ENCODE results near the gene NHSL1. TPM values are rescaled to one million over a fixed set of nuclear protein-coding genes. Genes with fewer than 3 reads are reported as not detected.

Gene NHSL1
- total and polyA plus RNA-seq, 4 experiments from 2014 or later, result 0.53 to 0.58 TPM; not detected in 2

DNA sequence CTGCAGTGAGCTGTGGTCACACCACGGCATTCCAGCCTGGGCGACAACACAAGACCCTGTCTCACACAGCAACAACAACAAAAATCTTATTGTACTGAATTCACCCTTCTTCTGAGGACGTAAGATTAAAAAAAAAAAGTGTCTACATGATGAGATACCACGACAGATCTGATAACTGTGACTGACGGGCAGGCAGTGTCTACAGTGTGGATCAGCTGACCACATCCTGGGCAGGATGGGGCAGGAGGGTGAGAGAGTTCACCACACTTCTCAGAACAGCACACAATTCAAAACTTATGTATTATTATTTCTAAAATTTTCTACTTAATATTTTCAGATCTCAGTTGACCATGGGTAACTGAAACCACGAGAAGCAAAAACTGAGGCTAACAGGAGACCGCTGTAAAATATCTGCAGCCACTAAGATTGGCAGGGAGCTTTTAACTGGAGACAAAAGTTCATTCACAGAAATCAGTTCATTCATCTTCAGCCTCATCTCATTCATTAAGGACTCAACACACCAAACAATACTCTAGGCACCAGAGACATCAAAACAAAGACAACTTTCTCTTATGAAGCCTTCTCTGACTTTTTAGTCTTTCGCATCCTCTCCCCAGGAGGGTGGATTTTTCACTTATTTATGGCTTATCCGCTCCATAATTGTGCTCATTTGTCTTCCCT lies 15.7 kb upstream of the NHSL1 start:
- no peaks in the 10 kb centered on the region for H3K27me3 ChIP-seq (ENCODE audit: insufficient read depth, low read length)
- H3K9me3 Mint-ChIP-seq, result peaks cover 0 to 3% (median 0%) of the 10 kb centered on the region in 8 donors
- no peaks in the 10 kb centered on the region for H3K36me3 Mint-ChIP-seq
- H3K9me3 ChIP-seq (ENCODE audit: control insufficient read depth in 1 of 2, low read length in 2 of 2), result no peaks in the 10 kb centered on the region
- H3K27me3 Mint-ChIP-seq, result peaks cover 5 to 7% of the 10 kb centered on the region in 2 donors
- peaks cover 3 to 19% (median 9%) of the 10 kb centered on the region in 4 donors for H3K4me1 Mint-ChIP-seq
- H3K27ac ChIP-seq (ENCODE audit: low read depth, low read length), result no peak overlapping the region
- peak overlapping the region in 4 of 7 donors; percentile 20 to 50 (median 40) for H3K27ac Mint-ChIP-seq
- peak; percentile 25 to 61 (median 36) for DNase-seq
- POLR2A ChIA-PET (ENCODE audit: partially characterized antibody), result interaction anchor here (0.7 kb wide), 1 partner anchor 1188 kb away, joined by 3 read pairs; no protein-coding TSS in a partner anchor
- CTCF ChIA-PET (ENCODE audit: partially characterized antibody), result interaction anchor here (2.4 to 10.7 kb wide), 3 partner anchors 59 to 398 kb away, joined by 7 to 147 read pairs (median 141); no protein-coding TSS in a partner anchor
- peaks cover 5% of the 10 kb centered on the region for H3K4me1 ChIP-seq (ENCODE audit: insufficient read depth, low read length)
- H3K4me3 ChIP-seq (ENCODE audit: low read length in 2 of 2), result no peak overlapping the region
- peak overlapping the region in 1 of 8 donors; percentile 7 for H3K4me3 Mint-ChIP-seq
- H3K36me3 ChIP-seq (ENCODE audit: insufficient read depth, low read length), result no peaks in the 10 kb centered on the region
- intact Hi-C loops (cut with micrococcal nuclease), result no loop called here

GRCh38 chr6:138512609-138513008 lies 13.3 kb upstream of the NHSL1 start:
- POLR2A ChIA-PET (ENCODE audit: partially characterized antibody), result no interaction called here
- intact Hi-C loops (cut with micrococcal nuclease), result no loop called here
- no peak for DNase-seq
- Mint-ChIP-seq H3K4me1 (peaks cover 5 to 16% (median 10%) of the 10 kb centered on the region in 4 donors), H3K27ac (no peak overlapping the region), H3K27me3 (peaks cover under 1 to 2% of the 10 kb centered on the region in 2 donors), H3K36me3 (no peaks in the 10 kb centered on the region), H3K4me3 (no peak overlapping the region), H3K9me3 (peaks cover 0 to under 1% (median 0%) of the 10 kb centered on the region in 8 donors)
- no peak overlapping the region for H3K27ac ChIP-seq (ENCODE audit: low read depth, low read length)
- no peaks in the 10 kb centered on the region for H3K36me3 ChIP-seq (ENCODE audit: insufficient read depth, low read length)
- H3K9me3 ChIP-seq (ENCODE audit: control insufficient read depth in 1 of 2, low read length in 2 of 2), result no peaks in the 10 kb centered on the region
- H3K4me1 ChIP-seq (ENCODE audit: insufficient read depth, low read length), result peaks cover 5% of the 10 kb centered on the region
- H3K27me3 ChIP-seq (ENCODE audit: insufficient read depth, low read length), result no peaks in the 10 kb centered on the region
- no peak overlapping the region for H3K4me3 ChIP-seq (ENCODE audit: low read length in 2 of 2)
- CTCF ChIA-PET (ENCODE audit: partially characterized antibody), result interaction anchor here (0.8 to 7.5 kb wide), 5 partner anchors 10 to 396 kb away, joined by 3 to 265 read pairs (median 5); no protein-coding TSS in a partner anchor

- Histone ChIP-seq H3K9me3 (ENCODE audit: control insufficient read depth in 1 of 2, low read length in 2 of 2) (no peaks in the 10 kb centered on the region), H3K4me1 (ENCODE audit: insufficient read depth, low read length) (peaks cover 5% of the 10 kb centered on the region), H3K36me3 (ENCODE audit: insufficient read depth, low read length) (no peaks in the 10 kb centered on the region), H3K27me3 (ENCODE audit: insufficient read depth, low read length) (no peaks in the 10 kb centered on the region), H3K4me3 (ENCODE audit: low read length in 2 of 2) (no peak overlapping the region), H3K27ac (ENCODE audit: low read depth, low read length) (no peak overlapping the region)
- Mint-ChIP-seq H3K27me3 (peaks cover 0 to 1% of the 10 kb centered on the region in 2 donors), H3K27ac (no peak overlapping the region), H3K36me3 (no peaks in the 10 kb centered on the region), H3K9me3 (no peaks in the 10 kb centered on the region), H3K4me3 (no peak overlapping the region), H3K4me1 (peaks cover 3 to 8% (median 6%) of the 10 kb centered on the region in 4 donors)
- DNase-seq, result no peak
- ChIA-PET CTCF (ENCODE audit: partially characterized antibody) (interaction anchor here (0.8 to 7.5 kb wide), 20 partner anchors 8 to 507 kb away, joined by 3 to 265 read pairs (median 7); no protein-coding TSS in a partner anchor), POLR2A (ENCODE audit: partially characterized antibody) (interaction anchor here (1.2 to 1.7 kb wide), 4 partner anchors 54 to 107 kb away, joined by 3 to 7 read pairs (median 4); no protein-coding TSS in a partner anchor)
- intact Hi-C loops (cut with micrococcal nuclease), result no loop called here
These were observed 10.8 kb upstream of the NHSL1 start for GRCh38 chr6:138510093-138510492.

GRCh38 chr6:138509371-138509770 lies 10.1 kb upstream of the NHSL1 start:
- Histone ChIP-seq H3K27me3 (ENCODE audit: insufficient read depth, low read length) (no peaks in the 10 kb centered on the region), H3K4me1 (ENCODE audit: insufficient read depth, low read length) (peaks cover under 1% of the 10 kb centered on the region), H3K27ac (ENCODE audit: low read depth, low read length) (no peak overlapping the region), H3K9me3 (ENCODE audit: control insufficient read depth in 1 of 2, low read length in 2 of 2) (no peaks in the 10 kb centered on the region), H3K36me3 (ENCODE audit: insufficient read depth, low read length) (no peaks in the 10 kb centered on the region), H3K4me3 (ENCODE audit: low read length in 2 of 2) (no peak overlapping the region)
- Mint-ChIP-seq H3K4me3 (no peak overlapping the region), H3K27ac (no peak overlapping the region), H3K4me1 (peaks cover 0 to 4% (median under 1%) of the 10 kb centered on the region in 4 donors), H3K36me3 (no peaks in the 10 kb centered on the region), H3K27me3 (peaks cover 0 to 1% of the 10 kb centered on the region in 2 donors), H3K9me3 (no peaks in the 10 kb centered on the region)
- POLR2A ChIA-PET (ENCODE audit: partially characterized antibody), result interaction anchor here (1.2 to 1.7 kb wide), 4 partner anchors 54 to 106 kb away, joined by 3 to 7 read pairs (median 4); no protein-coding TSS in a partner anchor
- intact Hi-C loops (cut with micrococcal nuclease), result loop anchor here (1.0 to 2.0 kb wide), 4 partner anchors 55 to 393 kb away; no protein-coding TSS in a partner anchor
- CTCF ChIA-PET (ENCODE audit: partially characterized antibody), result interaction anchor here (0.6 to 7.5 kb wide), 36 partner anchors 9 to 506 kb away, joined by 3 to 265 read pairs (median 5); no protein-coding TSS in a partner anchor
- peak; percentile 30 to 48 (median 43) for DNase-seq

DNA sequence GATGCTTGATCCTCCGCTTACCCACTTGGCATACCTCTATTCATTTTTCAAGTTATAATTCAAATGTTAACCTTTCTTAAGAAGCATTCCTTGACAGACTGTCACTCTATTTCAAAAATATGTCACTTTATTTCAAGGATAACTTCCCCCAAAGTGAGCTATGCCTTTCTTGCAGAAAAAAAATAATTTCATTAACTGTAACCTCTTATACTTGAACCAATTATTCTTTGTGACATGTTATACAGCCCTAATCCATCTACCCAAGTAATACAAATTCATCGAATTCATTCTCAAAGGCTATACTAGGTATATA lies 9.3 kb upstream of the NHSL1 start:
- Histone ChIP-seq H3K36me3 (ENCODE audit: insufficient read depth, low read length) (no peaks in the 10 kb centered on the region), H3K9me3 (ENCODE audit: control insufficient read depth in 1 of 2, low read length in 2 of 2) (no peaks in the 10 kb centered on the region), H3K4me1 (ENCODE audit: insufficient read depth, low read length) (no peaks in the 10 kb centered on the region), H3K4me3 (ENCODE audit: low read length in 2 of 2) (no peak overlapping the region), H3K27ac (ENCODE audit: low read depth, low read length) (no peak overlapping the region), H3K27me3 (ENCODE audit: insufficient read depth, low read length) (no peaks in the 10 kb centered on the region)
- intact Hi-C loops (cut with micrococcal nuclease), result loop anchor here (2.0 kb wide), 2 partner anchors 54 to 392 kb away; no protein-coding TSS in a partner anchor
- H3K36me3 Mint-ChIP-seq, result no peaks in the 10 kb centered on the region
- H3K4me1 Mint-ChIP-seq, result peaks cover 0 to 4% (median under 1%) of the 10 kb centered on the region in 4 donors
- no peak overlapping the region for H3K27ac Mint-ChIP-seq
- no peak for DNase-seq
- peaks cover 0 to 2% of the 10 kb centered on the region in 2 donors for H3K27me3 Mint-ChIP-seq
- H3K9me3 Mint-ChIP-seq, result no peaks in the 10 kb centered on the region
- ChIA-PET CTCF (ENCODE audit: partially characterized antibody) (interaction anchor here (0.6 to 7.5 kb wide), 35 partner anchors 8 to 505 kb away, joined by 3 to 265 read pairs (median 5); no protein-coding TSS in a partner anchor), POLR2A (ENCODE audit: partially characterized antibody) (interaction anchor here (1.2 to 1.3 kb wide), 3 partner anchors 53 to 96 kb away, joined by 3 to 7 read pairs (median 5); no protein-coding TSS in a partner anchor)
- no peak overlapping the region for H3K4me3 Mint-ChIP-seq

- H3K27ac Mint-ChIP-seq, result no peak overlapping the region
These were observed 8.8 kb upstream of the NHSL1 start for GRCh38 chr6:138507977-138508675.

More at GRCh38 chr6:138507977-138508675, 8.8 kb upstream of the NHSL1 start:
- no peaks in the 10 kb centered on the region for H3K9me3 Mint-ChIP-seq
- Histone ChIP-seq H3K27ac (ENCODE audit: low read depth, low read length) (no peak overlapping the region), H3K36me3 (ENCODE audit: insufficient read depth, low read length) (no peaks in the 10 kb centered on the region), H3K4me1 (ENCODE audit: insufficient read depth, low read length) (no peaks in the 10 kb centered on the region), H3K27me3 (ENCODE audit: insufficient read depth, low read length) (no peaks in the 10 kb centered on the region), H3K9me3 (ENCODE audit: control insufficient read depth in 1 of 2, low read length in 2 of 2) (no peaks in the 10 kb centered on the region), H3K4me3 (ENCODE audit: low read length in 2 of 2) (no peak overlapping the region)
- CTCF ChIA-PET (ENCODE audit: partially characterized antibody), result interaction anchor here (0.9 to 7.5 kb wide), 19 partner anchors 8 to 391 kb away, joined by 3 to 265 read pairs (median 7); no protein-coding TSS in a partner anchor
- no peaks in the 10 kb centered on the region for H3K36me3 Mint-ChIP-seq
- intact Hi-C loops (cut with micrococcal nuclease), result loop anchor here (2.0 kb wide), 2 partner anchors 53 to 391 kb away; no protein-coding TSS in a partner anchor
- peaks cover 0 to 4% (median under 1%) of the 10 kb centered on the region in 4 donors for H3K4me1 Mint-ChIP-seq
- no peak overlapping the region for H3K4me3 Mint-ChIP-seq
- no peak for DNase-seq
- POLR2A ChIA-PET (ENCODE audit: partially characterized antibody), result no interaction called here
- H3K27me3 Mint-ChIP-seq, result peaks cover 0 to 3% of the 10 kb centered on the region in 2 donors
